ENCODE results near the gene ACVR1. TPM values are rescaled to one million over a fixed set of nuclear protein-coding genes. Genes with fewer than 3 reads are reported as not detected.

The ACVR1 gene
- total and polyA plus RNA-seq, 2 of the 13 experiments (the other 11 are each of a cell fraction or from before 2014, with no cell fraction given) = 2.3 to 5.4 TPM

DNA sequence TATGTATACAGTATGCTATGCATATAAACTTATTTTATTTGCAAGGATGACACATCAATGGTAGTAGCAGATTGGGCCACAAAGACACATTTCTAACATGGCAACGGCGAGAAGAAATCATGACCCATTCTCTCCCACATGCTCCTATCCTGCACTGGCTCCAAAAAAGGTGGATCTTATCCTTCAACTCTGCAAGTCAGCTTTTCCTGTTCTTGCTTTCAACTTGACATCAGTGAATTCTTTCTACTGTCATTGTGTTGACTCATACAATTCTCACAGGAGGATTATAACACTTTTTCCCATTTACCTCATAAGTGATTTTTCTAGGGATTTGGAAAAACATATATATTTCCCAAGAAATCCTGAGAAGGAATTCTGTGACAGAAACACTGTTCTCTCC is 53.1 kb downstream of the ACVR1 start:
- BruUV-seq (replicated peaks) = no TSS peak
- H3K36me3 ChIP-seq (replicated peaks in 1 of 2; ENCODE audit: control insufficient read depth in 1 of 2, insufficient read depth in 2 of 2, low read length in 2 of 2) = no peaks in the 10 kb centered on the region
- H3K4me3 ChIP-seq (replicated peaks in 1 of 3; ENCODE audit: insufficient read depth in 1 of 3, low read depth in 2 of 3, low read length in 3 of 3) = no peak overlapping the region
- H3K27ac ChIP-seq (ENCODE audit: extremely low read length, insufficient read depth, low read length) = no peak overlapping the region
- intact Hi-C loops (cut with micrococcal nuclease; ENCODE audit: unreplicated experiment) = no loop called here
- CTCF ChIA-PET (ENCODE audit: low intra/inter-chr PET ratio, low total read pairs) = no interaction called here
- H3K79me2 ChIP-seq (ENCODE audit: insufficient read depth, low read length) = no peaks in the 10 kb centered on the region
- no peaks in the 10 kb centered on the region for H3K4me1 ChIP-seq (ENCODE audit: insufficient read depth, low read length)
- H3K4me2 ChIP-seq (ENCODE audit: low read depth, low read length) = no peak overlapping the region
- no peak overlapping the region for H2AFZ ChIP-seq (ENCODE audit: low read length)
- in situ Hi-C loops (cut with HindIII; ENCODE audit: extremely low pct_ligation_motif_present, low pct_unique_long_range_greater_than_20kb) = no loop called here
- POLR2A ChIA-PET = no interaction called here
- WGBS (ENCODE audit: low lambda C conversion rate) = 96% methylated on average over 2 of the region's 2 CpGs
- FAIRE-seq (no peak), ATAC-seq (no peak), DNase-seq (ENCODE audit: low spot score) (no peak)
- H3K9me3 ChIP-seq (ENCODE audit: low read length) = no peaks in the 10 kb centered on the region
- TF ChIP-seq GFI1 (CRISPR knock-in tag; IDR thresholded peaks at IDR 0.05; ENCODE audit: borderline replicate concordance) = no peak
- TF ChIP-seq, protein P1, sequence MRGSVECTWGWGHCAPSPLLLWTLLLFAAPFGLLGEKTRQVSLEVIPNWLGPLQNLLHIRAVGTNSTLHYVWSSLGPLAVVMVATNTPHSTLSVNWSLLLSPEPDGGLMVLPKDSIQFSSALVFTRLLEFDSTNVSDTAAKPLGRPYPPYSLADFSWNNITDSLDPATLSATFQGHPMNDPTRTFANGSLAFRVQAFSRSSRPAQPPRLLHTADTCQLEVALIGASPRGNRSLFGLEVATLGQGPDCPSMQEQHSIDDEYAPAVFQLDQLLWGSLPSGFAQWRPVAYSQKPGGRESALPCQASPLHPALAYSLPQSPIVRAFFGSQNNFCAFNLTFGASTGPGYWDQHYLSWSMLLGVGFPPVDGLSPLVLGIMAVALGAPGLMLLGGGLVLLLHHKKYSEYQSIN (CRISPR knock-in tag; IDR thresholded peaks at IDR 0.05; ENCODE audit: borderline replicate concordance) = no peak
- TF ChIP-seq CAMTA2 (CRISPR knock-in tag; IDR thresholded peaks at IDR 0.05; ENCODE audit: borderline replicate concordance) = no peak
- TF ChIP-seq, protein P2, sequence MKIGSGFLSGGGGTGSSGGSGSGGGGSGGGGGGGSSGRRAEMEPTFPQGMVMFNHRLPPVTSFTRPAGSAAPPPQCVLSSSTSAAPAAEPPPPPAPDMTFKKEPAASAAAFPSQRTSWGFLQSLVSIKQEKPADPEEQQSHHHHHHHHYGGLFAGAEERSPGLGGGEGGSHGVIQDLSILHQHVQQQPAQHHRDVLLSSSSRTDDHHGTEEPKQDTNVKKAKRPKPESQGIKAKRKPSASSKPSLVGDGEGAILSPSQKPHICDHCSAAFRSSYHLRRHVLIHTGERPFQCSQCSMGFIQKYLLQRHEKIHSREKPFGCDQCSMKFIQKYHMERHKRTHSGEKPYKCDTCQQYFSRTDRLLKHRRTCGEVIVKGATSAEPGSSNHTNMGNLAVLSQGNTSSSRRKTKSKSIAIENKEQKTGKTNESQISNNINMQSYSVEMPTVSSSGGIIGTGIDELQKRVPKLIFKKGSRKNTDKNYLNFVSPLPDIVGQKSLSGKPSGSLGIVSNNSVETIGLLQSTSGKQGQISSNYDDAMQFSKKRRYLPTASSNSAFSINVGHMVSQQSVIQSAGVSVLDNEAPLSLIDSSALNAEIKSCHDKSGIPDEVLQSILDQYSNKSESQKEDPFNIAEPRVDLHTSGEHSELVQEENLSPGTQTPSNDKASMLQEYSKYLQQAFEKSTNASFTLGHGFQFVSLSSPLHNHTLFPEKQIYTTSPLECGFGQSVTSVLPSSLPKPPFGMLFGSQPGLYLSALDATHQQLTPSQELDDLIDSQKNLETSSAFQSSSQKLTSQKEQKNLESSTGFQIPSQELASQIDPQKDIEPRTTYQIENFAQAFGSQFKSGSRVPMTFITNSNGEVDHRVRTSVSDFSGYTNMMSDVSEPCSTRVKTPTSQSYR (CRISPR knock-in tag; IDR thresholded peaks at IDR 0.05; ENCODE audit: borderline replicate concordance) = no peak
- TF ChIP-seq, protein P3, sequence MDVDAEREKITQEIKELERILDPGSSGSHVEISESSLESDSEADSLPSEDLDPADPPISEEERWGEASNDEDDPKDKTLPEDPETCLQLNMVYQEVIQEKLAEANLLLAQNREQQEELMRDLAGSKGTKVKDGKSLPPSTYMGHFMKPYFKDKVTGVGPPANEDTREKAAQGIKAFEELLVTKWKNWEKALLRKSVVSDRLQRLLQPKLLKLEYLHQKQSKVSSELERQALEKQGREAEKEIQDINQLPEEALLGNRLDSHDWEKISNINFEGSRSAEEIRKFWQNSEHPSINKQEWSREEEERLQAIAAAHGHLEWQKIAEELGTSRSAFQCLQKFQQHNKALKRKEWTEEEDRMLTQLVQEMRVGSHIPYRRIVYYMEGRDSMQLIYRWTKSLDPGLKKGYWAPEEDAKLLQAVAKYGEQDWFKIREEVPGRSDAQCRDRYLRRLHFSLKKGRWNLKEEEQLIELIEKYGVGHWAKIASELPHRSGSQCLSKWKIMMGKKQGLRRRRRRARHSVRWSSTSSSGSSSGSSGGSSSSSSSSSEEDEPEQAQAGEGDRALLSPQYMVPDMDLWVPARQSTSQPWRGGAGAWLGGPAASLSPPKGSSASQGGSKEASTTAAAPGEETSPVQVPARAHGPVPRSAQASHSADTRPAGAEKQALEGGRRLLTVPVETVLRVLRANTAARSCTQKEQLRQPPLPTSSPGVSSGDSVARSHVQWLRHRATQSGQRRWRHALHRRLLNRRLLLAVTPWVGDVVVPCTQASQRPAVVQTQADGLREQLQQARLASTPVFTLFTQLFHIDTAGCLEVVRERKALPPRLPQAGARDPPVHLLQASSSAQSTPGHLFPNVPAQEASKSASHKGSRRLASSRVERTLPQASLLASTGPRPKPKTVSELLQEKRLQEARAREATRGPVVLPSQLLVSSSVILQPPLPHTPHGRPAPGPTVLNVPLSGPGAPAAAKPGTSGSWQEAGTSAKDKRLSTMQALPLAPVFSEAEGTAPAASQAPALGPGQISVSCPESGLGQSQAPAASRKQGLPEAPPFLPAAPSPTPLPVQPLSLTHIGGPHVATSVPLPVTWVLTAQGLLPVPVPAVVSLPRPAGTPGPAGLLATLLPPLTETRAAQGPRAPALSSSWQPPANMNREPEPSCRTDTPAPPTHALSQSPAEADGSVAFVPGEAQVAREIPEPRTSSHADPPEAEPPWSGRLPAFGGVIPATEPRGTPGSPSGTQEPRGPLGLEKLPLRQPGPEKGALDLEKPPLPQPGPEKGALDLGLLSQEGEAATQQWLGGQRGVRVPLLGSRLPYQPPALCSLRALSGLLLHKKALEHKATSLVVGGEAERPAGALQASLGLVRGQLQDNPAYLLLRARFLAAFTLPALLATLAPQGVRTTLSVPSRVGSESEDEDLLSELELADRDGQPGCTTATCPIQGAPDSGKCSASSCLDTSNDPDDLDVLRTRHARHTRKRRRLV (CRISPR knock-in tag; IDR thresholded peaks at IDR 0.05) = no peak
- no peaks in the 10 kb centered on the region for H4K20me1 ChIP-seq (ENCODE audit: insufficient read depth, low read length)
- H3K9ac ChIP-seq (ENCODE audit: insufficient read depth, low read depth, low read length) = no peak overlapping the region
- no peaks in the 10 kb centered on the region for H3K27me3 ChIP-seq (ENCODE audit: control insufficient read depth in 1 of 2, insufficient read depth in 2 of 2, low read length in 2 of 2)
